ENCODE measurements around the gene GRB7.

Gene GRB7

GRCh38 chr17:39738568-39738901, 797 bp downstream of the GRB7 start:
- TF ChIP-seq CTCF (IDR thresholded peaks at IDR 0.05; ENCODE audit: low read length, missing control alignments), result no peak
- peak overlapping the region; percentile 12 for H3K4me3 ChIP-seq (replicated peaks; ENCODE audit: low read depth, low read length)
- no peak for DNase-seq (ENCODE audit: low read depth)

GRCh38 chr17:39738983-39739884, 1.5 kb downstream of the GRB7 start:
- no peak for DNase-seq (ENCODE audit: low read depth)
- H3K4me3 ChIP-seq (replicated peaks; ENCODE audit: low read depth, low read length), result no peak overlapping the region
- TF ChIP-seq CTCF (IDR thresholded peaks at IDR 0.05; ENCODE audit: low read length, missing control alignments), result no peak

- no peak for TF ChIP-seq CTCF (IDR thresholded peaks at IDR 0.05; ENCODE audit: low read length, missing control alignments)
- H3K4me3 ChIP-seq (replicated peaks; ENCODE audit: low read depth, low read length), result no peak overlapping the region
- no peak for DNase-seq (ENCODE audit: low read depth)
Observed at GRCh38 chr17:39739885-39740356, 2.2 kb downstream of the GRB7 start.

- no peak overlapping the region for H3K4me3 ChIP-seq (replicated peaks; ENCODE audit: low read depth, low read length)
Observed at GRCh38 chr17:39740357-39741111, 2.8 kb downstream of the GRB7 start.

GRCh38 chr17:39742126-39742855, 4.6 kb downstream of the GRB7 start:
- no peak for DNase-seq (ENCODE audit: low read depth)
- no peak for TF ChIP-seq CTCF (IDR thresholded peaks at IDR 0.05; ENCODE audit: low read length, missing control alignments)
- no peak overlapping the region for H3K4me3 ChIP-seq (replicated peaks; ENCODE audit: low read depth, low read length)

More at GRCh38 chr17:39740357-39741111, 2.8 kb downstream of the GRB7 start:
- peak; percentile 74 for DNase-seq (ENCODE audit: low read depth)
- TF ChIP-seq CTCF (IDR thresholded peaks at IDR 0.05; ENCODE audit: low read length, missing control alignments), result no peak

- DNase-seq (ENCODE audit: low read depth), result no peak
- TF ChIP-seq CTCF (IDR thresholded peaks at IDR 0.05; ENCODE audit: low read length, missing control alignments), result no peak
- H3K4me3 ChIP-seq (replicated peaks; ENCODE audit: low read depth, low read length), result no peak overlapping the region
Observed at GRCh38 chr17:39742856-39743436, 5.2 kb downstream of the GRB7 start.
